ENCODE results near the gene PPA1. TPM values are rescaled to one million over a fixed set of nuclear protein-coding genes. Genes with fewer than 3 reads are reported as not detected.

PPA1 gene
- polyA plus RNA-seq, 1 donor from 2014 or later = 402 TPM

GRCh38 chr10:70232859-70233108 lies 445 bp downstream of the PPA1 start:
- peak; percentile 5 for TF ChIP-seq SMC3 (conservative IDR thresholded peaks at IDR 0.05; ENCODE audit: poor library complexity)
- TF ChIP-seq RAD21 (conservative IDR thresholded peaks at IDR 0.05) = no peak
- Histone ChIP-seq H2AFZ (ENCODE audit: low read depth, low read length) (peak overlapping the region; percentile 36), H3K27me3 (ENCODE audit: insufficient read depth, low read depth, low read length) (no peaks in the 10 kb centered on the region), H3K9ac (ENCODE audit: low read length) (peak overlapping the region; percentile 91), H3F3A (ENCODE audit: insufficient read depth, low read length, poor library complexity, severe bottlenecking) (no peaks in the 10 kb centered on the region), H3K4me3 (ENCODE audit: low read length) (peak overlapping the region; percentile 97), H3K27ac (ENCODE audit: low read length) (peak overlapping the region; percentile 58), H3K36me3 (ENCODE audit: insufficient read depth, low read length) (peaks cover 13% of the 10 kb centered on the region), H4K20me1 (ENCODE audit: insufficient read depth) (no peaks in the 10 kb centered on the region), H3K79me2 (replicated peaks; ENCODE audit: insufficient read depth, low read length) (peaks cover 28% of the 10 kb centered on the region), H3K4me2 (ENCODE audit: low read length) (peak overlapping the region; percentile 44), H3K9me2 (ENCODE audit: insufficient read depth, low read length) (no peaks in the 10 kb centered on the region), H3K9me3 (ENCODE audit: low read length) (no peaks in the 10 kb centered on the region)

- Histone ChIP-seq H3K9me3 (ENCODE audit: low read length) (no peaks in the 10 kb centered on the region), H3K27ac (ENCODE audit: low read length) (peak overlapping the region; percentile 58), H4K20me1 (ENCODE audit: insufficient read depth) (no peaks in the 10 kb centered on the region), H3K9me2 (ENCODE audit: insufficient read depth, low read length) (no peaks in the 10 kb centered on the region), H3K9ac (ENCODE audit: low read length) (peak overlapping the region; percentile 91), H3K36me3 (ENCODE audit: insufficient read depth, low read length) (peaks cover 15% of the 10 kb centered on the region), H3K27me3 (ENCODE audit: insufficient read depth, low read depth, low read length) (no peaks in the 10 kb centered on the region), H2AFZ (ENCODE audit: low read depth, low read length) (peak overlapping the region; percentile 36), H3K4me2 (ENCODE audit: low read length) (peak overlapping the region; percentile 94), H3K4me3 (ENCODE audit: low read length) (peak overlapping the region; percentile 97), H3F3A (ENCODE audit: insufficient read depth, low read length, poor library complexity, severe bottlenecking) (no peaks in the 10 kb centered on the region), H3K79me2 (replicated peaks; ENCODE audit: insufficient read depth, low read length) (peaks cover 28% of the 10 kb centered on the region)
- no peak for TF ChIP-seq CTCF (IDR thresholded peaks at IDR 0.05; ENCODE audit: poor library complexity, severe bottlenecking)
- peak; percentile 25 for TF ChIP-seq POLR2AphosphoS5 (IDR thresholded peaks at IDR 0.05)
- no peak for TF ChIP-seq EP300 (conservative IDR thresholded peaks at IDR 0.05; ENCODE audit: poor library complexity, severe bottlenecking)
- TF ChIP-seq MXI1 (conservative IDR thresholded peaks at IDR 0.05; ENCODE audit: poor library complexity, severe bottlenecking) = peak; percentile 25
Observed at GRCh38 chr10:70232155-70232858, 922 bp downstream of the PPA1 start.

- TF ChIP-seq SMC3 (conservative IDR thresholded peaks at IDR 0.05; ENCODE audit: poor library complexity) (no peak), TAF1 (IDR thresholded peaks at IDR 0.05; ENCODE audit: low read depth) (no peak), POLR2AphosphoS5 (IDR thresholded peaks at IDR 0.05) (no peak), MXI1 (conservative IDR thresholded peaks at IDR 0.05; ENCODE audit: poor library complexity, severe bottlenecking) (no peak), REST (IDR thresholded peaks at IDR 0.05; ENCODE audit: borderline replicate concordance) (no peak), EP300 (conservative IDR thresholded peaks at IDR 0.05; ENCODE audit: poor library complexity, severe bottlenecking) (no peak), EZH2 (IDR thresholded peaks at IDR 0.05; ENCODE audit: borderline replicate concordance, insufficient read depth, low read length, poor library complexity, severe bottlenecking) (no peak), CTCF (IDR thresholded peaks at IDR 0.05; ENCODE audit: poor library complexity, severe bottlenecking) (no peak), RAD21 (conservative IDR thresholded peaks at IDR 0.05) (no peak)
- H3K79me2 ChIP-seq (replicated peaks; ENCODE audit: insufficient read depth, low read length) = peaks cover 28% of the 10 kb centered on the region
- H3F3A ChIP-seq (ENCODE audit: insufficient read depth, low read length, poor library complexity, severe bottlenecking) = no peaks in the 10 kb centered on the region
- H3K4me3 ChIP-seq (ENCODE audit: low read length) = peak overlapping the region; percentile 10
- no peak overlapping the region for H3K27ac ChIP-seq (ENCODE audit: low read length)
- H3K27me3 ChIP-seq (ENCODE audit: insufficient read depth, low read depth, low read length) = no peaks in the 10 kb centered on the region
- H2AFZ ChIP-seq (ENCODE audit: low read depth, low read length) = no peak overlapping the region
- peaks cover 15% of the 10 kb centered on the region for H3K36me3 ChIP-seq (ENCODE audit: insufficient read depth, low read length)
- no peaks in the 10 kb centered on the region for H3K9me3 ChIP-seq (ENCODE audit: low read length)
- no peak overlapping the region for H3K9ac ChIP-seq (ENCODE audit: low read length)
- H3K4me2 ChIP-seq (ENCODE audit: low read length) = no peak overlapping the region
- no peaks in the 10 kb centered on the region for H4K20me1 ChIP-seq (ENCODE audit: insufficient read depth)
- no peaks in the 10 kb centered on the region for H3K9me2 ChIP-seq (ENCODE audit: insufficient read depth, low read length)
Observed at GRCh38 chr10:70228491-70228890, 4.7 kb downstream of the PPA1 start.

Data from neural cell (in vitro differentiated cells).